Mucosa of rectum (tissue), 2 donors: Measurements from ENCODE around the gene PRELP.

Experiments
- H3K27ac ChIP-seq, 2 donors: one replicate each; pipeline ENCODE4 v1.7.0; 2013; ENCODE audit warnings: inconsistent platforms in 2 of 2, low read depth in 2 of 2, low read length in 2 of 2
- H3K27me3 ChIP-seq, 2 donors: one replicate each; pipeline ENCODE4 v1.7.0; 2013; ENCODE audit warnings: low read length in 2 of 2; ENCODE audit not compliant: control insufficient read depth in 2 of 2, insufficient read depth in 2 of 2
- H3K36me3 ChIP-seq, 2 donors: one replicate each; pipeline ENCODE4 v1.7.0; 2013; ENCODE audit warnings: low read length in 2 of 2; ENCODE audit not compliant: control insufficient read depth in 2 of 2, insufficient read depth in 2 of 2
- H3K4me1 ChIP-seq, 2 donors: one replicate each; pipeline ENCODE4 v1.7.0; 2013; ENCODE audit warnings: low read length in 2 of 2, mild to moderate bottlenecking in 1 of 2; ENCODE audit not compliant: control insufficient read depth in 2 of 2, insufficient read depth in 2 of 2
- H3K4me3 ChIP-seq, 2 donors: one replicate each; pipeline ENCODE4 v1.7.0; 2013; ENCODE audit warnings: low read length in 2 of 2
- H3K9ac ChIP-seq, 2 donors: one replicate each; pipeline ENCODE4 v1.7.0; 2013; ENCODE audit warnings: low read length in 2 of 2, low read depth in 1 of 2, mild to moderate bottlenecking in 1 of 2
- H3K9me3 ChIP-seq, 2 donors: one replicate each; pipeline ENCODE4 v1.7.0; 2013; ENCODE audit warnings: low read length in 2 of 2; ENCODE audit not compliant: control insufficient read depth in 2 of 2
- donor health status: healthy.
- donor health status: Normal muscosa, but diverticular disease.

Gene PRELP

GRCh38 chr1:203473281-203473680, 2.3 kb upstream of the PRELP start:
- H3K9me3 ChIP-seq: no peaks in the 10 kb centered on the region
- peaks cover 0 to 4% of the 10 kb centered on the region in 2 donors for H3K4me1 ChIP-seq
- no peaks in the 10 kb centered on the region for H3K36me3 ChIP-seq
- no peak overlapping the region for H3K9ac ChIP-seq
- H3K27me3 ChIP-seq: no peaks in the 10 kb centered on the region
- H3K4me3 ChIP-seq: no peak overlapping the region
- no peak overlapping the region for H3K27ac ChIP-seq

- no peak overlapping the region for H3K9ac ChIP-seq
- H3K4me3 ChIP-seq: no peak overlapping the region
- peaks cover 0 to under 1% of the 10 kb centered on the region in 2 donors for H3K27me3 ChIP-seq
- H3K27ac ChIP-seq: no peak overlapping the region
- H3K4me1 ChIP-seq: peaks cover 3 to 4% of the 10 kb centered on the region in 2 donors
- H3K36me3 ChIP-seq: no peaks in the 10 kb centered on the region
- no peaks in the 10 kb centered on the region for H3K9me3 ChIP-seq
These were observed 1.8 kb upstream of the PRELP start for GRCh38 chr1:203473781-203474305.

GRCh38 chr1:203476216-203476814, 709 bp downstream of the PRELP start:
- H3K36me3 ChIP-seq: no peaks in the 10 kb centered on the region
- H3K4me3 ChIP-seq: peak overlapping the region; percentile 43 to 51
- H3K4me1 ChIP-seq: peaks cover 11 to 15% of the 10 kb centered on the region in 2 donors
- H3K9ac ChIP-seq: peak overlapping the region in 1 of 2 donors; percentile 46
- H3K27ac ChIP-seq: peak overlapping the region; percentile 34 to 53
- H3K9me3 ChIP-seq: no peaks in the 10 kb centered on the region
- peaks cover 0 to 4% of the 10 kb centered on the region in 2 donors for H3K27me3 ChIP-seq

GRCh38 chr1:203477748-203478147, 2.1 kb downstream of the PRELP start:
- no peaks in the 10 kb centered on the region for H3K36me3 ChIP-seq
- no peaks in the 10 kb centered on the region for H3K9me3 ChIP-seq
- peak overlapping the region; percentile 27 to 30 for H3K27ac ChIP-seq
- peaks cover 14 to 18% of the 10 kb centered on the region in 2 donors for H3K4me1 ChIP-seq
- peaks cover 0 to 4% of the 10 kb centered on the region in 2 donors for H3K27me3 ChIP-seq
- H3K9ac ChIP-seq: no peak overlapping the region
- peak overlapping the region in 1 of 2 donors; percentile 9 for H3K4me3 ChIP-seq

- H3K27ac ChIP-seq: peak overlapping the region in 1 of 2 donors; percentile 30
- H3K27me3 ChIP-seq: peaks cover 0 to 4% of the 10 kb centered on the region in 2 donors
These were observed 2.6 kb downstream of the PRELP start for GRCh38 chr1:203478231-203478630.

GRCh38 chr1:203478986-203479385, 3.4 kb downstream of the PRELP start:
- H3K4me1 ChIP-seq: peaks cover 14 to 18% of the 10 kb centered on the region in 2 donors
- peak overlapping the region in 1 of 2 donors; percentile 48 for H3K27ac ChIP-seq
- peaks cover 0 to 4% of the 10 kb centered on the region in 2 donors for H3K27me3 ChIP-seq
- H3K36me3 ChIP-seq: no peaks in the 10 kb centered on the region
- H3K4me3 ChIP-seq: no peak overlapping the region
- H3K9me3 ChIP-seq: no peaks in the 10 kb centered on the region
- H3K9ac ChIP-seq: no peak overlapping the region

More at GRCh38 chr1:203478231-203478630, 2.6 kb downstream of the PRELP start:
- H3K4me1 ChIP-seq: peaks cover 14 to 18% of the 10 kb centered on the region in 2 donors
- H3K36me3 ChIP-seq: no peaks in the 10 kb centered on the region
- no peak overlapping the region for H3K4me3 ChIP-seq
- no peak overlapping the region for H3K9ac ChIP-seq
- H3K9me3 ChIP-seq: no peaks in the 10 kb centered on the region

GRCh38 chr1:203479646-203480045, 4.0 kb downstream of the PRELP start:
- H3K36me3 ChIP-seq: no peaks in the 10 kb centered on the region
- H3K9me3 ChIP-seq: no peaks in the 10 kb centered on the region
- no peak overlapping the region for H3K4me3 ChIP-seq
- peaks cover 0 to 4% of the 10 kb centered on the region in 2 donors for H3K27me3 ChIP-seq
- H3K4me1 ChIP-seq: peaks cover 14 to 18% of the 10 kb centered on the region in 2 donors
- no peak overlapping the region for H3K9ac ChIP-seq
- no peak overlapping the region for H3K27ac ChIP-seq

- Histone ChIP-seq H3K4me1 (peaks cover 14 to 16% of the 10 kb centered on the region in 2 donors), H3K27ac (peak overlapping the region; percentile 20 to 49), H3K4me3 (no peak overlapping the region), H3K36me3 (no peaks in the 10 kb centered on the region), H3K27me3 (peaks cover 0 to 4% of the 10 kb centered on the region in 2 donors), H3K9ac (no peak overlapping the region), H3K9me3 (no peaks in the 10 kb centered on the region)
These were observed 4.5 kb downstream of the PRELP start for GRCh38 chr1:203480084-203480483.

- H3K27me3 ChIP-seq: peaks cover 0 to 4% of the 10 kb centered on the region in 2 donors
- H3K9me3 ChIP-seq: no peaks in the 10 kb centered on the region
- H3K4me3 ChIP-seq: no peak overlapping the region
- peaks cover 14% of the 10 kb centered on the region in 2 donors for H3K4me1 ChIP-seq
- no peaks in the 10 kb centered on the region for H3K36me3 ChIP-seq
- no peak overlapping the region for H3K9ac ChIP-seq
- peak overlapping the region; percentile 38 to 49 for H3K27ac ChIP-seq
These were observed 5.0 kb downstream of the PRELP start for GRCh38 chr1:203480525-203481084.

GRCh38 chr1:203481196-203481595, 5.6 kb downstream of the PRELP start:
- Histone ChIP-seq H3K36me3 (no peaks in the 10 kb centered on the region), H3K27me3 (peaks cover 0 to 4% of the 10 kb centered on the region in 2 donors), H3K9me3 (no peaks in the 10 kb centered on the region), H3K4me3 (no peak overlapping the region), H3K4me1 (peaks cover 14% of the 10 kb centered on the region in 2 donors), H3K27ac (peak overlapping the region; percentile 38 to 49), H3K9ac (no peak overlapping the region)
